ENCODE results near the gene FBXW12. TPM values are rescaled to one million over a fixed set of nuclear protein-coding genes. Genes with fewer than 3 reads are reported as not detected.
"Not testable (repeated sequence)": the region's sequence is repeated elsewhere in the genome, so short reads cannot be mapped to it uniquely, and the experiment has no call there.

The FBXW12 gene
- polyA plus RNA-seq, 10 donors = 0.11 to 0.43 (median 0.20) TPM; not detected in 5

DNA sequence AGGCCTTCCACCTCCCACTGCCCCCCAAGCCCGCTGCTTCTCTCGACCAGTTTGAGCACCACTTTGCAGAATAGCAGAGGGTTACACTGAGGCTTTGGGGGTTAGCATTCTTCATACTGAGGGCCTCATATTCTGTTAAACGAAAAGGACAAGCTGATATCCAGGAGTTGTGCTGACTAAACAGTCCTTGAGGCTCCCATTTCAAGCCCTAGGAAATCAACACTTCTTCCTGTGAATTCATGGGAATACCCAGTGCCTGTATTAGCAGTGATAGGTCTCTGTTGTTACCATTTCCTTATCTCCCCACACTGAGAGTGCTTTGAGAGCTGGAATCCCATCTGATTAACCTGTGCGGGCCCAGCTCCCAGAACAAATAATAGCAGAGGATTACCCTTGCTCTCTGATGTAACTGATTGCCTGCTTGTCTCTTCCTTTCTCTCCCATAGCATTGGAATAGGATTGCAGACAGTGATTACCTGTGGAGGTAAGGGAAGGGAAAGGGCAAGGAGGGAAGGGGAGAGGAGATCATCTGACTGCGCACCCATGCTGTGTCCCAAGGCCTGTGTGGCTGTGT lies 930 bp downstream of the FBXW12 start:
- DNase-seq = no peak

DNA sequence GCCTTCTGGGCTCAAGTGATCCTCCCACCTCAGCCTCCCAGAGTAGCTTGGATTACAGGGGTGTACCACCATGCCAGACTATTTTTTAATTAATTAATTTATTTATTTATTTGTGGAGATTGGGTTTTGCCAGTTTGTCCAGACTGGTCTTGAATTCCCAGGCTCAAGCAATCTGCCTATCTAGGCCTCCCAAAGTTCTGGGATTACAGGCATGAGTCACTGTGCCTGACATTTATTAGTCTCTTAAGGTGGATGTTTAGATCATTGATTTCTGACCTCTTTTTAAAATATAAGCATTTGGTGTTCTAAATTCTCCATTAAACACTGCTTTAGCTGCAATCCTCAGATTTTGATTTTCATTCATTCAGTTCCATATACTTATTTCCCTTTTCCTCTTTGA lies 15.6 kb downstream of the FBXW12 start:
- no peak for DNase-seq

- DNase-seq = no peak
Measured at GRCh38 chr3:48388966-48389365, 16.9 kb downstream of the FBXW12 start.

GRCh38 chr3:48394391-48394790 lies 22.4 kb downstream of the FBXW12 start:
- no peak for DNase-seq

GRCh38 chr3:48395714-48396113 lies 23.7 kb downstream of the FBXW12 start:
- DNase-seq = no peak

DNA sequence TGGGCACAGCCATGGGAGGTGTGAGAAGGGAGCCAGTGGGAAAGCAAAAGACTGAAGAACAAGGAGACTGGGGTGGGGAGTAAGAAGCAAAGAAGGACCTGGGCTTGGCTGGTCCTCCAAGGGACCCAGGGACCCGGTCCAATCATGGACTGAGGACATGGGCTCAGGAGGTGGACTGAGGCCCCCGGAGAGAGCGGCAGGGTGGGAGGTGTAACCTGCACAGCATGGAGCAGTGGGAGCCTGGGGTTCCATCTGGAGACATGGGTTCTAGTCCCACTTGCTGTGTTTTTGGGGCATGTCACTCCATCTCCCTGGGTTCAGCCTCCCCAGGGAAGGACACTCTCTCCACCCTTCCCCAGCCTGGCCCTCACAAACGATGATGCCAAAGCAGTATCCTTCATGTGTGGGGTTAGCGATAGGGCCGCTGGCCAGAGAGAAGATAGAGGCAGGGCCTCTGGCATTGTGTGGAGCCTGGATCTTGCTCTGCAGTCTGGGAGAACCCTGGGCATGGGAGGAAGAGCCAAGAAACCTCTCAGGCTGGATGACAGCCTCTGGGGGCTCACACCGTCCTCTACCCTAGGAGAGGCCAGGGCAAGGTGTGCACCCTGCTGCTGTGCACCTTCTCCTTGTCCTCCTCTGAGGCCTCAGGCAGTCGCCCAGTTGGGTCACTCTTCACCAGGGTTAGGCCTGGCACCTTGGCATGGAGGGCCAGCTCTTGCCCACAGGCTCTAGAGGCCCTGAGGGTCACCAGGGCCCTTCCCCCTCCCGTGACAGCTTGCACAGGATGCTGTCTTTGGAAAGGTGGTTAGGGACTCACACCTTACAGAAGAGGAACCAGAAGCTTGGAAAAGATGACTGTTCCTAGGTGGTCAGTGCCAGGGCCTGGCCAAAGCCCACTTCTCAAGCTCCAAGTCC lies 26.0 kb downstream of the FBXW12 start:
- DNase-seq = no peak

DNA sequence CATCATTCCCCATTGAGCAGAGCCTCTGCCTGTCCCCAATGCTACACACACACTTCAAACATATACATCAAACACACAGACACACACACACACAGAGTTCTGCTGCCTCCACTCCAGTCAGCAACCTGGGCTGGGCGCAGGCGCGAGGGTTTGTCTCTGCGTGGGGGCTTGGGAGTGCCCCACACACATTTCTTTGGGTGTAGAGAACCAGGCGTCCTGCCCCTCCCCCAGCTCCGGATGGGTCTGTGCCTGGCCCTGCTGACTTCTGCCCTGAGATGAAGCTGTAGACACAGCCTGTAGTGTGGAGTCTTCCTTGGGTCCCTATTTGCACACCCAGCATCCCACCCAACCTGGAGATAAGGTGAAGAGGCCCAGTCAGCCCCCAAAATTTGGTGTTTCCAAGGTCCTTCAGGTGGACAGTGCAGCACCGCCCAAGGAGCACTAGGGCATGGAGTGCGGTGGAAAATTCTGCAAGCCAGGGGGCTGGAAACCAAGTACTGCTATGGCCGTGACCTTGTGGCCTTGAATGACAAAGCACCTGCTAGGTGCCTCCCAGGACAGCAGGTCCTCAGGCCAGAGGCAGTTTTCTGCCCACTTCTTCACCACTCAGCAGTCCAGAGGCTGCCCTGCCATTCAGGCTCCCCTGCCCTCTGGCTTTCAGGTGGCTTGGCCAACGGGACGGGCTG lies 26.8 kb downstream of the FBXW12 start:
- DNase-seq = no peak

GRCh38 chr3:48399387-48400172 lies 27.6 kb downstream of the FBXW12 start:
- no peak for DNase-seq

- peak; percentile 39 to 65 (median 50) for DNase-seq
Measured at GRCh38 chr3:48400824-48401433, 28.9 kb downstream of the FBXW12 start.

DNA sequence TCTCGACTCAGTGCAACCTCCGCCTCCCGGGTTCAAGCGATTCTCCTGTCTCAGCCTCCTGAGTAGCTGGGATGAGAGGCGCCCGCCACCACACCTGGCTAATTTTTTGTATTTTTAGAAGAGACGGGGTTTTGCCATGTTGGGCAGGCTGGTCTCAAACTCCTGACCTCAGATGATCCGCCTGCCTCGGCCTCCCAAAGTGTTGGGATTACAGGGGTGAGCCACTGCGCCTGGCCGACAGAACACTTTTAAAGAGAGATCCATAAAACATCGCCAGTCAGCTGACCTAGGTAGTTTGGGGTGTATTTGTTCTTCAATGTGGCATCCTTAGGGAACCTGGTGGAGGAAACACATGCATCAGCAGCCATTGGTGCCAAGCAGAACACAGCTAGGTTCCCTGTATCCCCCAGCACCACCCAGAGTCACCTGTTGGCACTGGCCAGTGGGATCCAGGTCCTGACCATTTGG lies 29.4 kb downstream of the FBXW12 start:
- not testable (repeated sequence) for DNase-seq

DNA sequence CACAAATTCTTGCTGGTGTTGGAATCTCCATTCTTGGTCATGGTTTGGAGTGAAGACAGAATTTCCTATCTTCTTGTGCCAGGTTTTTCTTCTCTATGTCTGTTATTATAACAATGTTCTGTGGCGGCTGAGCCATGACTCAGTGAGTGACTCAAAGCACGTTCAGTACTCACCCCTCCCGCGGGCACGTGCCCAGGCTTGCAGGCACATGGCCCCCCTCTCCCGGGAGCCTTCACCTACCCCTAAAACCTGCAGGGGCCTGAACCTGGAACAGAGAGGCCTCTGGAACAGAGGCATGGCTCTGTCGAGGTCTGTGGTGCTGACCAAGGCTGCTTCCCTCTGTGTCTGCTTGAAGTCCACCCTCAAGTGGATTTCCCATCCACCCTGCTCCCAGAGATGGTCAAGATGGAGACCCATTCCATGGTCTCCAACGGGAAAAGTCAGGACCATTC lies 30.3 kb downstream of the FBXW12 start:
- peak; percentile 27 to 67 (median 38) for DNase-seq

DNA sequence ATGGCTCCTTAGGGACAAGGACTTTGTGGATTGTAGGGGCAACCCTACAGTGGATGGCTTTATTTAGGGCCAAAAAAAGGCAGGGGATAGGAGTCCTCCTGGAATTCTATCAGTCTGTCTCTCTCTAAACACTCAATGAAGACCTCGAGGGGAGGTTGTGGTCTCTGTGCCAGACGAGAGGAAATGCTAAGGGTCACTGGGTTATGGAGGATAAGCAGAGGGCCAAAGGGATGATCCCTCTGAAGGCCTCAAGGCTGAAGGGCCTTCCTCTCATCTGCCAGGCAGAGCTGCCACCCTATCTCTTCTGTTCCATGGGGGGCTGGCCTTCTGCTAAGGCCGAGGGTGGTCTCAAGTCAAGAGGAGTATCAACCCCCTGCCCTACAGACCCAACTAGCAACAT lies 30.9 kb downstream of the FBXW12 start:
- DNase-seq = no peak

- DNase-seq = no peak
Measured at GRCh38 chr3:48403533-48404439, 31.8 kb downstream of the FBXW12 start.

GRCh38 chr3:48404440-48405342 lies 32.7 kb downstream of the FBXW12 start:
- DNase-seq = peak in 1 of 3 donors; percentile 0

GRCh38 chr3:48405343-48405881 lies 33.4 kb downstream of the FBXW12 start:
- DNase-seq = peak in 1 of 3 donors; percentile 0

DNA sequence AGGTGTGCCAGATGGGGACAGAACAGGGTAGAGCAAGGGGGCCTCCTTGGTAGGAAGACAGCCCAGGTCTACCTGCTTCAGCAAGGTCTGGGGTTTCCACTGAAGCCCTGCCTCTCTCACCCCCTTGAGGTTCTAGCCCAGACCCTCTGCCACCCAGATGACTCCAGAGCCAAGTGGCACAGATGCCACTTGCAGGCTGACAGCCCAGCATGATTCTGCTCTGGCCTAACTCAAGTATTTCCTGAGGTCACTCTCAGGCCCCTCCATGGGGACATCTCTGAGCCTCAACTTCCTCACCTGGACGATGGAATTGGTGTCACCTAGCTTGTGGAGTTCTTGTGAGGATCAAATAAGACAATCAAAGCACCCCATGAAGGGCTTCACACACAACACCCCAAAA lies 34.0 kb downstream of the FBXW12 start:
- no peak for DNase-seq

GRCh38 chr3:48406443-48407431 lies 34.7 kb downstream of the FBXW12 start:
- DNase-seq = peak in 1 of 3 donors; percentile 1

All from muscle of back (tissue), 11 donors.